WTC11 (cell line): ENCODE measurements around the gene DCAF6.

ENCODE experiments used
- CTCF ChIP-seq: fragments of 200-600 bp; IDR thresholded peaks from 2 replicates; pipeline ENCODE4 v1.8.0; 2022; ENCODE audit warnings: antibody characterized with exemption
- E2F5 ChIP-seq: sonication (generic); formaldehyde crosslinking; IDR thresholded peaks from 2 replicates; pipeline ENCODE4 v1.8.1; 2022; ENCODE audit warnings: mild to moderate bottlenecking, moderate library complexity, missing genetic modification reagents
- JUN ChIP-seq: sonication (generic); formaldehyde crosslinking; IDR thresholded peaks from 2 replicates; pipeline ENCODE4 v1.8.0; 2023; ENCODE audit warnings: mild to moderate bottlenecking, missing genetic modification reagents
- NFE2L1 ChIP-seq: sonication (generic); formaldehyde crosslinking; IDR thresholded peaks from 2 replicates; pipeline ENCODE4 v1.8.1; 2023; ENCODE audit warnings: missing genetic modification reagents
- NR3C1 ChIP-seq: sonication (generic); formaldehyde crosslinking; conservative IDR thresholded peaks from 2 replicates; pipeline ENCODE4 v1.8.1; 2023; ENCODE audit warnings: low read depth, mild to moderate bottlenecking, missing genetic modification reagents
- TEAD4 ChIP-seq: sonication (generic); formaldehyde crosslinking; IDR thresholded peaks from 2 replicates; pipeline ENCODE4 v1.8.0; 2022; ENCODE audit warnings: mild to moderate bottlenecking, missing genetic modification reagents
- ZBTB21 ChIP-seq: sonication (generic); formaldehyde crosslinking; IDR thresholded peaks from 2 replicates; pipeline ENCODE4 v1.8.1; 2023; ENCODE audit warnings: mild to moderate bottlenecking, missing genetic modification reagents, borderline replicate concordance
- ZNF121 ChIP-seq: sonication (generic); formaldehyde crosslinking; IDR thresholded peaks from 2 replicates; pipeline ENCODE4 v1.8.0; 2023; ENCODE audit warnings: missing genetic modification reagents
- TF ChIP-seq, protein P1 (sequence below): sonication (generic); formaldehyde crosslinking; IDR thresholded peaks from 2 replicates; pipeline ENCODE4 v1.8.1; 2022; ENCODE audit warnings: low read depth, missing genetic modification reagents, borderline replicate concordance
- TF ChIP-seq, protein P2 (sequence below): sonication (generic); formaldehyde crosslinking; IDR thresholded peaks from 2 replicates; pipeline ENCODE4 v1.8.0; 2022; ENCODE audit warnings: mild to moderate bottlenecking, missing genetic modification reagents
- TF ChIP-seq, protein P3 (sequence below): sonication (generic); formaldehyde crosslinking; IDR thresholded peaks from 2 replicates; pipeline ENCODE4 v1.8.1; 2023; ENCODE audit warnings: mild to moderate bottlenecking, missing genetic modification reagents, moderate library complexity
- TF ChIP-seq, protein P4 (sequence below): sonication (generic); formaldehyde crosslinking; IDR thresholded peaks from 2 replicates; pipeline ENCODE4 v1.8.0; 2023; ENCODE audit warnings: missing genetic modification reagents, mild to moderate bottlenecking, borderline replicate concordance
- TF ChIP-seq, protein P5 (sequence below): sonication (generic); formaldehyde crosslinking; IDR thresholded peaks from 2 replicates; pipeline ENCODE4 v1.8.1; 2023; ENCODE audit warnings: mild to moderate bottlenecking, missing genetic modification reagents, moderate library complexity

DNA sequence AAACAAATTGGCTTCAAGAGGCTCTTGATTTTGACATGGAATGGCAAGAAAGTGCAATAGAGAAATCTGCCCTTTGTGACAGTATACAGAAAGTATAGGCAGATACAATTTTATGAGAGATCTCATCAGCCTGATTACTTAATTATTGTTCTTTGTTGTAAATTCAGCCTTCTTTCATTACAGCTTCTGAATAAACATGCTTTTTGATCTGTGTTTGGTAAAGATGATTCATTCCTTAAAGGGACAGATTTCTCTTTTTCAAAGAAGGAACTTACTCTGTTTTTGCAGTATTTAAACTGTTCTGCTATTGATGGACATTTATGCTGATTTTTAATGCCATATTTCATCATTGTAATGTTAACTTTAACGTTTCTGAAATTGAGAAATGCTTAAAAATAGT is 14.1 kb downstream of the DCAF6 start:
- no peak for TF ChIP-seq ZBTB21
- TF ChIP-seq, protein P1, sequence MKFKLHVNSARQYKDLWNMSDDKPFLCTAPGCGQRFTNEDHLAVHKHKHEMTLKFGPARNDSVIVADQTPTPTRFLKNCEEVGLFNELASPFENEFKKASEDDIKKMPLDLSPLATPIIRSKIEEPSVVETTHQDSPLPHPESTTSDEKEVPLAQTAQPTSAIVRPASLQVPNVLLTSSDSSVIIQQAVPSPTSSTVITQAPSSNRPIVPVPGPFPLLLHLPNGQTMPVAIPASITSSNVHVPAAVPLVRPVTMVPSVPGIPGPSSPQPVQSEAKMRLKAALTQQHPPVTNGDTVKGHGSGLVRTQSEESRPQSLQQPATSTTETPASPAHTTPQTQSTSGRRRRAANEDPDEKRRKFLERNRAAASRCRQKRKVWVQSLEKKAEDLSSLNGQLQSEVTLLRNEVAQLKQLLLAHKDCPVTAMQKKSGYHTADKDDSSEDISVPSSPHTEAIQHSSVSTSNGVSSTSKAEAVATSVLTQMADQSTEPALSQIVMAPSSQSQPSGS (CRISPR knock-in tag) = no peak
- no peak for TF ChIP-seq CTCF
- TF ChIP-seq, protein P2, sequence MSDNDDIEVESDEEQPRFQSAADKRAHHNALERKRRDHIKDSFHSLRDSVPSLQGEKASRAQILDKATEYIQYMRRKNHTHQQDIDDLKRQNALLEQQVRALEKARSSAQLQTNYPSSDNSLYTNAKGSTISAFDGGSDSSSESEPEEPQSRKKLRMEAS (CRISPR knock-in tag) = no peak
- TF ChIP-seq, protein P3, sequence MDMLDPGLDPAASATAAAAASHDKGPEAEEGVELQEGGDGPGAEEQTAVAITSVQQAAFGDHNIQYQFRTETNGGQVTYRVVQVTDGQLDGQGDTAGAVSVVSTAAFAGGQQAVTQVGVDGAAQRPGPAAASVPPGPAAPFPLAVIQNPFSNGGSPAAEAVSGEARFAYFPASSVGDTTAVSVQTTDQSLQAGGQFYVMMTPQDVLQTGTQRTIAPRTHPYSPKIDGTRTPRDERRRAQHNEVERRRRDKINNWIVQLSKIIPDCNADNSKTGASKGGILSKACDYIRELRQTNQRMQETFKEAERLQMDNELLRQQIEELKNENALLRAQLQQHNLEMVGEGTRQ (CRISPR knock-in tag) = no peak
- TF ChIP-seq TEAD4 (CRISPR knock-in tag) = no peak
- TF ChIP-seq NR3C1 (CRISPR knock-in tag) = no peak
- no peak for TF ChIP-seq JUN (CRISPR knock-in tag)
- no peak for TF ChIP-seq E2F5 (CRISPR knock-in tag)
- no peak for TF ChIP-seq ZNF121
- TF ChIP-seq, protein P4, sequence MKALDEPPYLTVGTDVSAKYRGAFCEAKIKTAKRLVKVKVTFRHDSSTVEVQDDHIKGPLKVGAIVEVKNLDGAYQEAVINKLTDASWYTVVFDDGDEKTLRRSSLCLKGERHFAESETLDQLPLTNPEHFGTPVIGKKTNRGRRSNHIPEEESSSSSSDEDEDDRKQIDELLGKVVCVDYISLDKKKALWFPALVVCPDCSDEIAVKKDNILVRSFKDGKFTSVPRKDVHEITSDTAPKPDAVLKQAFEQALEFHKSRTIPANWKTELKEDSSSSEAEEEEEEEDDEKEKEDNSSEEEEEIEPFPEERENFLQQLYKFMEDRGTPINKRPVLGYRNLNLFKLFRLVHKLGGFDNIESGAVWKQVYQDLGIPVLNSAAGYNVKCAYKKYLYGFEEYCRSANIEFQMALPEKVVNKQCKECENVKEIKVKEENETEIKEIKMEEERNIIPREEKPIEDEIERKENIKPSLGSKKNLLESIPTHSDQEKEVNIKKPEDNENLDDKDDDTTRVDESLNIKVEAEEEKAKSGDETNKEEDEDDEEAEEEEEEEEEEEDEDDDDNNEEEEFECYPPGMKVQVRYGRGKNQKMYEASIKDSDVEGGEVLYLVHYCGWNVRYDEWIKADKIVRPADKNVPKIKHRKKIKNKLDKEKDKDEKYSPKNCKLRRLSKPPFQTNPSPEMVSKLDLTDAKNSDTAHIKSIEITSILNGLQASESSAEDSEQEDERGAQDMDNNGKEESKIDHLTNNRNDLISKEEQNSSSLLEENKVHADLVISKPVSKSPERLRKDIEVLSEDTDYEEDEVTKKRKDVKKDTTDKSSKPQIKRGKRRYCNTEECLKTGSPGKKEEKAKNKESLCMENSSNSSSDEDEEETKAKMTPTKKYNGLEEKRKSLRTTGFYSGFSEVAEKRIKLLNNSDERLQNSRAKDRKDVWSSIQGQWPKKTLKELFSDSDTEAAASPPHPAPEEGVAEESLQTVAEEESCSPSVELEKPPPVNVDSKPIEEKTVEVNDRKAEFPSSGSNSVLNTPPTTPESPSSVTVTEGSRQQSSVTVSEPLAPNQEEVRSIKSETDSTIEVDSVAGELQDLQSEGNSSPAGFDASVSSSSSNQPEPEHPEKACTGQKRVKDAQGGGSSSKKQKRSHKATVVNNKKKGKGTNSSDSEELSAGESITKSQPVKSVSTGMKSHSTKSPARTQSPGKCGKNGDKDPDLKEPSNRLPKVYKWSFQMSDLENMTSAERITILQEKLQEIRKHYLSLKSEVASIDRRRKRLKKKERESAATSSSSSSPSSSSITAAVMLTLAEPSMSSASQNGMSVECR (CRISPR knock-in tag) = no peak
- TF ChIP-seq NFE2L1 = no peak
- TF ChIP-seq, protein P5, sequence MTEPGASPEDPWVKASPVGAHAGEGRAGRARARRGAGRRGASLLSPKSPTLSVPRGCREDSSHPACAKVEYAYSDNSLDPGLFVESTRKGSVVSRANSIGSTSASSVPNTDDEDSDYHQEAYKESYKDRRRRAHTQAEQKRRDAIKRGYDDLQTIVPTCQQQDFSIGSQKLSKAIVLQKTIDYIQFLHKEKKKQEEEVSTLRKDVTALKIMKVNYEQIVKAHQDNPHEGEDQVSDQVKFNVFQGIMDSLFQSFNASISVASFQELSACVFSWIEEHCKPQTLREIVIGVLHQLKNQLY (CRISPR knock-in tag) = no peak
